ENCODE measurements around the gene GLRA1. TPM values are rescaled to one million over a fixed set of nuclear protein-coding genes. Genes with fewer than 3 reads are reported as not detected.

Gene GLRA1
- total and polyA plus RNA-seq, 2 experiments from 2014 or later: not detected

GRCh38 chr5:151781201-151781600, 143.4 kb downstream of the GLRA1 start:
- no peaks in the 10 kb centered on the region for H3K9me2 ChIP-seq (ENCODE audit: insufficient read depth)
- no peak overlapping the region for H3K4me2 ChIP-seq (ENCODE audit: unreplicated experiment)
- TF ChIP-seq EZH2phosphoT487 (IDR thresholded peaks at IDR 0.05; ENCODE audit: insufficient read depth, low read depth): no peak
- TF ChIP-seq EZH2 (IDR thresholded peaks at IDR 0.05; ENCODE audit: insufficient read depth, poor library complexity, severe bottlenecking): no peak
- H3K27ac ChIP-seq: no peak overlapping the region
- 38 to 42% methylated on average over 1 of the region's 1 CpG for WGBS, 2 experiments (ENCODE audit: low coverage in 1 of 2, low lambda C conversion rate in 2 of 2, missing lambda C conversion rate in 2 of 2)
- DNase-seq: peak; percentile 25
- peaks cover 100% of the 10 kb centered on the region for H3K79me2 ChIP-seq (ENCODE audit: insufficient read depth)
- in situ Hi-C loops (cut with MboI): no loop called here
- no peak overlapping the region for H2AFZ ChIP-seq
- no peaks in the 10 kb centered on the region for H3K9me3 ChIP-seq (ENCODE audit: low read depth)
- peaks cover 22% of the 10 kb centered on the region for H3K4me1 ChIP-seq (ENCODE audit: insufficient read depth)
- H3K4me3 ChIP-seq: no peak overlapping the region
- H3F3A ChIP-seq (ENCODE audit: insufficient read depth): no peaks in the 10 kb centered on the region; the same call in 1 of the 2 replicates
- H4K20me1 ChIP-seq (ENCODE audit: insufficient read depth): peaks cover 67% of the 10 kb centered on the region
- H3K9ac ChIP-seq: no peak overlapping the region
- peaks cover 17% of the 10 kb centered on the region; the same call in 1 of the 2 replicates for H3K36me3 ChIP-seq (ENCODE audit: low read depth)
- no peaks in the 10 kb centered on the region for H3K27me3 ChIP-seq (replicated peaks; ENCODE audit: insufficient read depth)

- no peak overlapping the region for H2AFZ ChIP-seq
- H3K27me3 ChIP-seq (replicated peaks; ENCODE audit: insufficient read depth): no peaks in the 10 kb centered on the region
- WGBS, 2 experiments (ENCODE audit: low coverage in 1 of 2, low lambda C conversion rate in 2 of 2, missing lambda C conversion rate in 2 of 2): 84 to 90% methylated on average over 11 of the region's 11 CpGs
- in situ Hi-C loops (cut with MboI): no loop called here
- peaks cover 25% of the 10 kb centered on the region for H3K4me1 ChIP-seq (ENCODE audit: insufficient read depth)
- H3K4me3 ChIP-seq: no peak overlapping the region
- H3K27ac ChIP-seq: no peak overlapping the region
- no peak overlapping the region for H3K4me2 ChIP-seq (ENCODE audit: unreplicated experiment)
- H3K9ac ChIP-seq: no peak overlapping the region
- peaks cover 68% of the 10 kb centered on the region for H4K20me1 ChIP-seq (ENCODE audit: insufficient read depth)
- TF ChIP-seq EZH2phosphoT487 (IDR thresholded peaks at IDR 0.05; ENCODE audit: insufficient read depth, low read depth) (no peak), EZH2 (IDR thresholded peaks at IDR 0.05; ENCODE audit: insufficient read depth, poor library complexity, severe bottlenecking) (no peak)
- H3K79me2 ChIP-seq (ENCODE audit: insufficient read depth): peaks cover 100% of the 10 kb centered on the region
- no peaks in the 10 kb centered on the region for H3K9me3 ChIP-seq (ENCODE audit: low read depth)
- peaks cover 17% of the 10 kb centered on the region; the same call in 1 of the 2 replicates for H3K36me3 ChIP-seq (ENCODE audit: low read depth)
- no peaks in the 10 kb centered on the region; the same call in 1 of the 2 replicates for H3F3A ChIP-seq (ENCODE audit: insufficient read depth)
- no peaks in the 10 kb centered on the region for H3K9me2 ChIP-seq (ENCODE audit: insufficient read depth)
- no peak for DNase-seq
These were observed 144.3 kb downstream of the GLRA1 start for GRCh38 chr5:151780348-151780747.

GRCh38 chr5:151779531-151780125, 145.0 kb downstream of the GLRA1 start:
- Histone ChIP-seq H3K27ac (no peak overlapping the region), H2AFZ (no peak overlapping the region), H3K4me3 (no peak overlapping the region), H3K79me2 (ENCODE audit: insufficient read depth) (peaks cover 100% of the 10 kb centered on the region), H4K20me1 (ENCODE audit: insufficient read depth) (peaks cover 69% of the 10 kb centered on the region), H3K9me2 (ENCODE audit: insufficient read depth) (no peaks in the 10 kb centered on the region), H3K9me3 (ENCODE audit: low read depth) (no peaks in the 10 kb centered on the region), H3K27me3 (replicated peaks; ENCODE audit: insufficient read depth) (no peaks in the 10 kb centered on the region), H3K4me2 (ENCODE audit: unreplicated experiment) (no peak overlapping the region), H3F3A (ENCODE audit: insufficient read depth) (no peaks in the 10 kb centered on the region; the same call in 1 of the 2 replicates), H3K9ac (no peak overlapping the region), H3K36me3 (ENCODE audit: low read depth) (peaks cover 17% of the 10 kb centered on the region; the same call in 1 of the 2 replicates), H3K4me1 (ENCODE audit: insufficient read depth) (peaks cover 32% of the 10 kb centered on the region)
- in situ Hi-C loops (cut with MboI): no loop called here
- 56 to 73% methylated on average over 3 of the region's 3 CpGs for WGBS, 2 experiments (ENCODE audit: low coverage in 1 of 2, low lambda C conversion rate in 2 of 2, missing lambda C conversion rate in 2 of 2)
- DNase-seq: no peak
- TF ChIP-seq EZH2 (IDR thresholded peaks at IDR 0.05; ENCODE audit: insufficient read depth, poor library complexity, severe bottlenecking): no peak
- no peak for TF ChIP-seq EZH2phosphoT487 (IDR thresholded peaks at IDR 0.05; ENCODE audit: insufficient read depth, low read depth)

GRCh38 chr5:151775025-151775606, 149.5 kb downstream of the GLRA1 start:
- 52 to 55% methylated on average over 3 of the region's 3 CpGs for WGBS, 2 experiments (ENCODE audit: low coverage in 1 of 2, low lambda C conversion rate in 2 of 2, missing lambda C conversion rate in 2 of 2)
- TF ChIP-seq EZH2phosphoT487 (IDR thresholded peaks at IDR 0.05; ENCODE audit: insufficient read depth, low read depth) (no peak), EZH2 (IDR thresholded peaks at IDR 0.05; ENCODE audit: insufficient read depth, poor library complexity, severe bottlenecking) (no peak)
- H3K36me3 ChIP-seq (ENCODE audit: low read depth): peaks cover 17% of the 10 kb centered on the region; the same call in 1 of the 2 replicates
- no peak for DNase-seq
- H3K27ac ChIP-seq: no peak overlapping the region
- peaks cover 23% of the 10 kb centered on the region; the same call in 1 of the 2 replicates for H3F3A ChIP-seq (ENCODE audit: insufficient read depth)
- peaks cover 29% of the 10 kb centered on the region for H3K4me1 ChIP-seq (ENCODE audit: insufficient read depth)
- no peaks in the 10 kb centered on the region for H3K9me2 ChIP-seq (ENCODE audit: insufficient read depth)
- H3K4me2 ChIP-seq (ENCODE audit: unreplicated experiment): peak overlapping the region; percentile 97
- no peaks in the 10 kb centered on the region for H3K27me3 ChIP-seq (replicated peaks; ENCODE audit: insufficient read depth)
- peaks cover 61% of the 10 kb centered on the region for H4K20me1 ChIP-seq (ENCODE audit: insufficient read depth)
- peaks cover 83% of the 10 kb centered on the region for H3K79me2 ChIP-seq (ENCODE audit: insufficient read depth)
- peak overlapping the region; percentile 91 for H3K4me3 ChIP-seq
- H3K9me3 ChIP-seq (ENCODE audit: low read depth): no peaks in the 10 kb centered on the region
- in situ Hi-C loops (cut with MboI): no loop called here
- peak overlapping the region; percentile 94; the same call in 1 of the 2 replicates for H3K9ac ChIP-seq
- H2AFZ ChIP-seq: no peak overlapping the region

Measured in GM23248 (cell line).